ENCODE results near the gene CD14. TPM values are rescaled to one million over a fixed set of nuclear protein-coding genes. Genes with fewer than 3 reads are reported as not detected.
"Not testable (repeated sequence)": the region's sequence is repeated elsewhere in the genome, so short reads cannot be mapped to it uniquely, and the experiment has no call there.

The CD14 gene
- total and polyA plus RNA-seq, 2 donors, result 23.7 to 48.6 TPM

DNA sequence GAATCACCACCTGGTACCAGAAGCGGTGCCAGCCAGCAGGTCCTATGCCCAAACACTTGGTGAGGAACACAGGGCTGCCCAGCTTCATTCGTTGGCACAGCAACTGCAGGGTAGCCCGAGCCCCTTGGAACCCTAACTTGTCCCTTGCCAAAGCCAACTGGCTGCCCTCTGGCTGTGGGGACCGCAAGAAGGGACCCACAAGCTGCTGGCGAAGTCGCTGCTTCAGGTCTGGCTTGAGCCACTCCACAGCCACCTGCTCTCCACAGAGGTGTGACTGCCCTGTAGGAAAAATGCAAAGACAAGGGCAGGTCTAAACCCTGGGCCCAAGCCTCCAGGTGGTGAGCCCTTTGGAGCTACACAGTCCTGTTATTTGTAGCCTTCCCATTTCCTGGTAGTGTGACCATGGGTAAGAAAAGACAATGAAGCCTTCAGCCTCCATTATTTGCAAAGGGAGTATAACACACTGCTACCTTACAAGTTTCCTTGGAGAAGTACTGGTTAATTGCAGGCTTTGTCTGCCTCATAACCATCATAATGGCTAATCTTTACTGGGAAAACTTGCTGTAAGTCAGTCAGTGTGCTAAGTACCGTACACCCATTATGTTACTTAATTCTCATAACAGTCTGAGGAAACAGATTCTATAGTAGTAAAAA is 38.6 kb upstream of the CD14 start:
- Histone ChIP-seq H3K27ac (ENCODE audit: low read depth in 1 of 2, low read length in 1 of 2) (no peak overlapping the region), H3K4me1 (ENCODE audit: control insufficient read depth in 2 of 2, insufficient read depth in 2 of 2, low read length in 2 of 2) (no peaks in the 10 kb centered on the region), H3K27me3 (ENCODE audit: control insufficient read depth in 2 of 2, insufficient read depth in 1 of 2, low read length in 1 of 2) (no peaks in the 10 kb centered on the region), H3K36me3 (ENCODE audit: control insufficient read depth in 2 of 2, insufficient read depth in 2 of 2, low read length in 1 of 2) (peaks cover 72 to 78% of the 10 kb centered on the region in 2 donors), H3K4me3 (ENCODE audit: low read length in 2 of 2) (no peak overlapping the region), H3K9me3 (ENCODE audit: control insufficient read depth in 2 of 2, insufficient read depth in 1 of 2, low read length in 1 of 2) (no peaks in the 10 kb centered on the region)
- 99% methylated on average over 6 of the region's 7 CpGs for WGBS
- no peak for DNase-seq (ENCODE audit: low read depth in 6 of 9, low spot score in 9 of 9)

GRCh38 chr5:140671035-140671434 is 38.1 kb upstream of the CD14 start:
- peaks cover 67 to 72% of the 10 kb centered on the region in 2 donors for H3K36me3 ChIP-seq (ENCODE audit: control insufficient read depth in 2 of 2, insufficient read depth in 2 of 2, low read length in 1 of 2)
- not testable (repeated sequence) for H3K4me1 ChIP-seq (ENCODE audit: control insufficient read depth in 2 of 2, insufficient read depth in 2 of 2, low read length in 2 of 2); H3K27ac ChIP-seq (ENCODE audit: low read depth in 1 of 2, low read length in 1 of 2); DNase-seq (ENCODE audit: low read depth in 6 of 9, low spot score in 9 of 9); H3K4me3 ChIP-seq (ENCODE audit: low read length in 2 of 2); H3K27me3 ChIP-seq (ENCODE audit: control insufficient read depth in 2 of 2, insufficient read depth in 1 of 2, low read length in 1 of 2); H3K9me3 ChIP-seq (ENCODE audit: control insufficient read depth in 2 of 2, insufficient read depth in 1 of 2, low read length in 1 of 2)
- 98% methylated on average over 4 of the region's 4 CpGs for WGBS

DNA sequence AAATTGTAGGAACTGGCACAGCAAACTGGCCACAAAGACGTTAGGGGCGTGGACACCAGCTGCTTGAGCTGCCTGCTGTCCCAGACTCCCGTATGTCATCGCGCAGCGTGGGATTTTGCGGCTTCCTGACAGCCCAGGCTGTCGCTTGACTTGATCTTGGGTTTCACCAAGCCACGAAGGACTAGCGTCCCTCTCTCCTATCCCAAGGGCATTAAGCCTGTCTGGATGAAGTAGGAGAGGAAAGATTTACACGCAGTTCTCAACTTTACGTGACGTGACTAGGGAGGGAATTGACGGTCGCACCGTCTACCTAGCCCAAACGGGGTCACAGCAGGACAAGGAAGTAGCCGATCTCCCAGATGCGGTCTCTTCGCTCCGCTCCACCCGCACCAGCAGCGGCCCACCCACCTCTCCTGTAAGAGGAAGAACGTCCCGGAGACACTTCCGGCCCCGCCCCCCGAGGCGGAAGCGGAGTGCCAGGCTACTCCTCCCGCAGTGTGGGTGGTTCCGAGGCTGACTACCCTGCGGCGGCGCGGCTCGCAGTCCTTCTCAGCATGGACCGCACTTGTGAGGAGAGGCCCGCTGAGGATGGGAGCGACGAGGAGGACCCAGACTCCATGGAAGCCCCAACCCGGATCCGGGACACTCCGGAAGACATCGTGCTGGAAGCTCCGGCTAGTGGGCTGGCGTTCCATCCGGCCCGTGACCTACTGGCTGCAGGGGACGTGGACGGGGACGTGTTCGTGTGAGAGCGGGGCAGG is 31.6 kb upstream of the CD14 start, which contains the start of gene WDR55:
WDR55 (plus strand) TSS at position 546 of the 761 bp plus-strand sequence; CDS start at position 555, 9 bp downstream.
- peak; percentile 77 to 95 (median 86) for DNase-seq (ENCODE audit: low read depth in 6 of 9, low spot score in 9 of 9)
- H3K9me3 ChIP-seq (ENCODE audit: control insufficient read depth in 2 of 2, insufficient read depth in 1 of 2, low read length in 1 of 2), result no peaks in the 10 kb centered on the region
- H3K27me3 ChIP-seq (ENCODE audit: control insufficient read depth in 2 of 2, insufficient read depth in 1 of 2, low read length in 1 of 2), result no peaks in the 10 kb centered on the region
- under 1% methylated on average over 54 of the region's 54 CpGs for WGBS
- peak within 1 kb of the TSS; percentile 72 to 86 for H3K4me3 ChIP-seq (ENCODE audit: low read length in 2 of 2)
- H3K36me3 ChIP-seq (ENCODE audit: control insufficient read depth in 2 of 2, insufficient read depth in 2 of 2, low read length in 1 of 2), result peaks cover 52 to 62% of the 10 kb centered on the region in 2 donors
- peak within 1 kb of the TSS; percentile 86 to 96 for H3K27ac ChIP-seq (ENCODE audit: low read depth in 1 of 2, low read length in 1 of 2)
- H3K4me1 ChIP-seq (ENCODE audit: control insufficient read depth in 2 of 2, insufficient read depth in 2 of 2, low read length in 2 of 2), result peaks cover 3 to 13% of the 10 kb centered on the region in 2 donors

DNA sequence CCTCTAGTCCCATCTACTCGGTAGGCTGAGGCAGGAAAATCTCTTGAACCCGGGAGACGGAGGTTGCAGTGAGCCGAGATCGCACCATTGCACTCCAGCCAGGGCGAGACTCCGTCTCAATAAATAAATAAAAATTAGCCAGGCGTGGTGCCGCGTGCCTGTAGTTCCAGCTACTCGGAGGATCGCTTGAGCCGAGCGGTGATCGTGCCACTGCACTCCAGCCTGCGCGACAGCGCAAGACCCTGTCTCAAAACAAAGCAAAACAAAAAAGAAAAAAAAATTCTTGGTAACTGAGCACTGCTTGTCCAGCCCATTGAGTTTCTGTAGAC is 31.0 kb upstream of the CD14 start:
- 32% methylated on average over 18 of the region's 18 CpGs for WGBS
- no peak for DNase-seq (ENCODE audit: low read depth in 6 of 9, low spot score in 9 of 9)
- no peaks in the 10 kb centered on the region for H3K27me3 ChIP-seq (ENCODE audit: control insufficient read depth in 2 of 2, insufficient read depth in 1 of 2, low read length in 1 of 2)
- H3K4me1 ChIP-seq (ENCODE audit: control insufficient read depth in 2 of 2, insufficient read depth in 2 of 2, low read length in 2 of 2), result peaks cover 3 to 13% of the 10 kb centered on the region in 2 donors
- peak overlapping the region; percentile 86 to 96 for H3K27ac ChIP-seq (ENCODE audit: low read depth in 1 of 2, low read length in 1 of 2)
- H3K36me3 ChIP-seq (ENCODE audit: control insufficient read depth in 2 of 2, insufficient read depth in 2 of 2, low read length in 1 of 2), result peaks cover 52 to 62% of the 10 kb centered on the region in 2 donors
- peak overlapping the region; percentile 72 to 86 for H3K4me3 ChIP-seq (ENCODE audit: low read length in 2 of 2)
- H3K9me3 ChIP-seq (ENCODE audit: control insufficient read depth in 2 of 2, insufficient read depth in 1 of 2, low read length in 1 of 2), result no peaks in the 10 kb centered on the region

- 95% methylated on average over 6 of the region's 6 CpGs for WGBS
- not testable (repeated sequence) for H3K27ac ChIP-seq (ENCODE audit: low read depth in 1 of 2, low read length in 1 of 2); H3K9me3 ChIP-seq (ENCODE audit: control insufficient read depth in 2 of 2, insufficient read depth in 1 of 2, low read length in 1 of 2); H3K4me1 ChIP-seq (ENCODE audit: control insufficient read depth in 2 of 2, insufficient read depth in 2 of 2, low read length in 2 of 2); DNase-seq (ENCODE audit: low read depth in 6 of 9, low spot score in 9 of 9); H3K27me3 ChIP-seq (ENCODE audit: control insufficient read depth in 2 of 2, insufficient read depth in 1 of 2, low read length in 1 of 2); H3K4me3 ChIP-seq (ENCODE audit: low read length in 2 of 2)
- H3K36me3 ChIP-seq (ENCODE audit: control insufficient read depth in 2 of 2, insufficient read depth in 2 of 2, low read length in 1 of 2), result peaks cover 69 to 78% of the 10 kb centered on the region in 2 donors
These were observed 27.4 kb upstream of the CD14 start for GRCh38 chr5:140660371-140660770.

DNA sequence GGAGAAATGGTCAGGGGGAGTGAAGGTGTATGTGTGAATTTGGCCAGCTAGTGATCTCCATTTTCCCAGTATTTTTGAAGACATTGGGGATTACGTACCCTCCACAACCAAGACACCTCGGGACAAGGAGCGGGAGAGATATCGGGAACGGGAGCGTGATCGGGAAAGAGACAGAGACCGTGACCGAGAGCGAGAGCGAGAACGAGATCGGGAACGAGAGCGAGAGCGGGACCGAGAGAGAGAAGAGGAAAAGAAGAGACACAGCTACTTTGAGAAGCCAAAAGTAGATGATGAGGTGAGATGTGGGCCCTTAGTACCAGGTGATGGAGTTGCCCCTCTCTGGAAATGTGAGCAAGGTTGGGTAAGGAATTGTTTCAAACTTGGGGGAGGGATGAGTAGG is 25.9 kb upstream of the CD14 start:
- Histone ChIP-seq H3K36me3 (ENCODE audit: control insufficient read depth in 2 of 2, insufficient read depth in 2 of 2, low read length in 1 of 2) (peaks cover 80 to 92% of the 10 kb centered on the region in 2 donors), H3K9me3 (ENCODE audit: control insufficient read depth in 2 of 2, insufficient read depth in 1 of 2, low read length in 1 of 2) (no peaks in the 10 kb centered on the region), H3K4me1 (ENCODE audit: control insufficient read depth in 2 of 2, insufficient read depth in 2 of 2, low read length in 2 of 2) (peaks cover 0 to under 1% of the 10 kb centered on the region in 2 donors), H3K27ac (ENCODE audit: low read depth in 1 of 2, low read length in 1 of 2) (no peak overlapping the region), H3K27me3 (ENCODE audit: control insufficient read depth in 2 of 2, insufficient read depth in 1 of 2, low read length in 1 of 2) (no peaks in the 10 kb centered on the region), H3K4me3 (ENCODE audit: low read length in 2 of 2) (no peak overlapping the region)
- no peak for DNase-seq (ENCODE audit: low read depth in 6 of 9, low spot score in 9 of 9)
- 99% methylated on average over 17 of the region's 17 CpGs for whole genome bisulfite sequencing

DNA sequence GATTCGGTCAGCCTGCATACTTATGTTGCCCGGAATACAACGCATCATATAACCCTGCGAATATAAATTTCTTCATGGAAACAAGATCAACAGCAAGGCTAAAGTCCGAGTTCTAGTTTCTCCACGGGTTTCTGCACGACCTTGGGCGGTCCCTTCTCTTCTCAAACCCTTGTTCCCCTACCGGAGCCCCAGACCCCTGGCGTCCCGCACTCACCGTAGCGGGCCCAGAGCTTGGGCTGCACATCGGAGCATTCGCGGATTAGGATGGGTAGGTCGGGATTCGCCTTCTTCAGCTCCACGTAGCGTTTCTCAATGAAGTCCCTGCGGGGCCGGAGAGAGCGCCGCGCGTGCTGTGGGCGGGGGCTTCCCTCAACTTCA is 14.1 kb upstream of the CD14 start:
- H3K4me3 ChIP-seq (ENCODE audit: low read length in 2 of 2), result peak overlapping the region; percentile 63 to 91
- H3K27me3 ChIP-seq (ENCODE audit: control insufficient read depth in 2 of 2, insufficient read depth in 1 of 2, low read length in 1 of 2), result no peaks in the 10 kb centered on the region
- 1% methylated on average over 27 of the region's 27 CpGs for WGBS
- H3K9me3 ChIP-seq (ENCODE audit: control insufficient read depth in 2 of 2, insufficient read depth in 1 of 2, low read length in 1 of 2), result no peaks in the 10 kb centered on the region
- no peak for DNase-seq (ENCODE audit: low read depth in 6 of 9, low spot score in 9 of 9)
- peak overlapping the region; percentile 85 to 88 for H3K27ac ChIP-seq (ENCODE audit: low read depth in 1 of 2, low read length in 1 of 2)
- H3K36me3 ChIP-seq (ENCODE audit: control insufficient read depth in 2 of 2, insufficient read depth in 2 of 2, low read length in 1 of 2), result peaks cover 53 to 61% of the 10 kb centered on the region in 2 donors
- peaks cover 8 to 14% of the 10 kb centered on the region in 2 donors for H3K4me1 ChIP-seq (ENCODE audit: control insufficient read depth in 2 of 2, insufficient read depth in 2 of 2, low read length in 2 of 2)

DNA sequence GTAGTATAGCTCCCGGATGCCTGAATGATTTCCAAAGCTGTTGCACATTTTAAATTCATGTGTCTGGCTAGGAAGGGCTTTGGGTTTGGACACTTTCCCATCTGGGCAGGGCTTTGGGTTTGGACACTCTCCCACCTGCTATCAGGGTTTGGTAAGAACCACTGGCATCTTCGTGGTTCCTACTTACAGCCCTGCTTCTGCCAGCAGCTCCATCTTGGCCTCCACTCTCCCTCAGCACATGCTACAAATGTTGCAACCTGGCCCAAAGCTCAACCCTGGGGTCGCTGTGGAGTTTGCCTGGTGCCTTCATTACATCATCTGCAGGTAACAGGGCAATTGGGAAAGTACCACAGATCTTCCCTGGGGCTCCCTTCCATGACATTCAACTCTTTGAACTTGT is 9.7 kb upstream of the CD14 start:
- Histone ChIP-seq H3K4me1 (ENCODE audit: control insufficient read depth in 2 of 2, insufficient read depth in 2 of 2, low read length in 2 of 2) (peaks cover 15 to 23% of the 10 kb centered on the region in 2 donors), H3K9me3 (ENCODE audit: control insufficient read depth in 2 of 2, insufficient read depth in 1 of 2, low read length in 1 of 2) (no peaks in the 10 kb centered on the region), H3K36me3 (ENCODE audit: control insufficient read depth in 2 of 2, insufficient read depth in 2 of 2, low read length in 1 of 2) (peaks cover 36 to 37% of the 10 kb centered on the region in 2 donors), H3K4me3 (ENCODE audit: low read length in 2 of 2) (no peak overlapping the region), H3K27me3 (ENCODE audit: control insufficient read depth in 2 of 2, insufficient read depth in 1 of 2, low read length in 1 of 2) (no peaks in the 10 kb centered on the region), H3K27ac (ENCODE audit: low read depth in 1 of 2, low read length in 1 of 2) (no peak overlapping the region)
- DNase-seq (ENCODE audit: low read depth in 6 of 9, low spot score in 9 of 9), result no peak
- WGBS, result 97% methylated on average over 3 of the region's 3 CpGs

DNA sequence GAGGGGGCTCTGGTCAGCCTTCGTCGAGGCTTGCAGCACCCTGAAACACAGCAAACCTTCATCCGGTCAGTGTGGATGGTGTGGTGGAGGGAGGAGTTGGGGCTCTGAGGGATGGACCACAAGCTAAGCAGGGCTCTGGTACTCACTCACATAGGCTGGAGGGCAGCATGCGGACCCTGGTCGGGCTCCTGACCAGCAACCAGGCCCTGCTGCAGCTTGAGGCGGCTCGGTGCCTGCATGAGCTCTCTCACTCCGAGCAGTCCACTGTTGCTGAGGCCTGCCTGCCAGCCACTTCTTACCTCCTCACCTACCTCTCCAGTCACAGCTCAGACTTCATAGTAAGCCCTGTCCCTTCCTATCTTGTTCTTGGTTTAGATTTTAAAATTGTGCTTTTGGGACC is 8.7 kb upstream of the CD14 start:
- Histone ChIP-seq H3K36me3 (ENCODE audit: control insufficient read depth in 2 of 2, insufficient read depth in 2 of 2, low read length in 1 of 2) (peaks cover 35 to 37% of the 10 kb centered on the region in 2 donors), H3K4me3 (ENCODE audit: low read length in 2 of 2) (no peak overlapping the region), H3K27me3 (ENCODE audit: control insufficient read depth in 2 of 2, insufficient read depth in 1 of 2, low read length in 1 of 2) (peaks cover 0 to 3% of the 10 kb centered on the region in 2 donors), H3K4me1 (ENCODE audit: control insufficient read depth in 2 of 2, insufficient read depth in 2 of 2, low read length in 2 of 2) (peaks cover 13 to 20% of the 10 kb centered on the region in 2 donors), H3K27ac (ENCODE audit: low read depth in 1 of 2, low read length in 1 of 2) (no peak overlapping the region), H3K9me3 (ENCODE audit: control insufficient read depth in 2 of 2, insufficient read depth in 1 of 2, low read length in 1 of 2) (no peaks in the 10 kb centered on the region)
- no peak for DNase-seq (ENCODE audit: low read depth in 6 of 9, low spot score in 9 of 9)
- WGBS, result 98% methylated on average over 8 of the region's 8 CpGs

Measured in thymus (tissue), 11 donors.